Uterus (tissue), 4 donors: ENCODE measurements around the gene PKD1L1. TPM values are rescaled to one million over a fixed set of nuclear protein-coding genes. Genes with fewer than 3 reads are reported as not detected.
"Not testable (repeated sequence)": the region's sequence is repeated elsewhere in the genome, so short reads cannot be mapped to it uniquely, and the experiment has no call there.

Experiments
- DNase-seq, 2 donors: peaks; one replicate each; pipeline ENCODE4 v3.0.0-alpha.2; 2019 to 2020
- H3K27ac ChIP-seq, 2 donors: fragments of 200-600 bp; sonication (generic); 1 replicate in 1 of 2; 2 replicates in 1 of 2; pipeline ENCODE4 v1.5.1; 2016 to 2018
- H3K27me3 ChIP-seq, 2 donors: fragments of 200-600 bp; sonication (generic); one replicate each; pipeline ENCODE4 v1.5.1; 2018 to 2019; ENCODE audit warnings: control low read depth in 1 of 2
- H3K36me3 ChIP-seq, 2 donors: fragments of 200-600 bp; sonication (generic); one replicate each; pipeline ENCODE4 v1.5.1; 2019; ENCODE audit warnings: control low read depth in 1 of 2
- H3K4me1 ChIP-seq, 2 donors: fragments of 200-600 bp; sonication (generic); one replicate each; pipeline ENCODE4 v1.5.1; 2018 to 2019; ENCODE audit warnings: control low read depth in 1 of 2
- H3K4me3 ChIP-seq, 2 donors: fragments of 200-600 bp; sonication (generic); 1 replicate in 1 of 2; 2 replicates in 1 of 2; pipeline ENCODE4 v1.5.1; 2018 to 2019; ENCODE audit warnings: mild to moderate bottlenecking in 1 of 2
- H3K9me3 ChIP-seq, 2 donors: fragments of 200-600 bp; sonication (generic); one replicate each; pipeline ENCODE4 v1.5.1; 2019; ENCODE audit warnings: control low read depth in 1 of 2
- CTCF ChIP-seq, 4 experiments: fragments of 200-600 bp in 2 of 4; fragments of 450-650 bp in 2 of 4; sonication (generic) in 2 of 4; IDR thresholded peaks; one replicate each; pipeline ENCODE4 v1.5.1; 2016 to 2019; ENCODE audit warnings: antibody characterized with exemption in 4 of 4, mild to moderate bottlenecking in 2 of 4, moderate library complexity in 1 of 4
- POLR2A ChIP-seq, 2 donors: fragments of 450-650 bp; IDR thresholded peaks; one replicate each; pipeline ENCODE4 v1.6.1; 2016; ENCODE audit warnings: antibody characterized with exemption in 2 of 2, mild to moderate bottlenecking in 1 of 2, moderate library complexity in 1 of 2
- intact Hi-C: fragments of 100-400 bp; cut with DNase I; formaldehyde crosslinking; loops from one replicate; pipeline ENCODE4 v1.15.1; 2023; ENCODE audit warnings: low total_unique reads
- total RNA-seq, 4 donors: library from RNA; depleted of rRNA in 3 of 4; stranded (reverse); fragments of >200 nt in 3 of 4; gene quantifications; one replicate each; pipeline versions ENCODE4 v1.1.0 to v1.2.4, GENCODE V29; 2014 to 2023
- donor health status: DM: yes; HTN: yes; CAD: no.

PKD1L1 gene
- total RNA-seq, 4 donors from 2014 or later, result under 0.01 to 3.8 (median 0.74) TPM

DNA sequence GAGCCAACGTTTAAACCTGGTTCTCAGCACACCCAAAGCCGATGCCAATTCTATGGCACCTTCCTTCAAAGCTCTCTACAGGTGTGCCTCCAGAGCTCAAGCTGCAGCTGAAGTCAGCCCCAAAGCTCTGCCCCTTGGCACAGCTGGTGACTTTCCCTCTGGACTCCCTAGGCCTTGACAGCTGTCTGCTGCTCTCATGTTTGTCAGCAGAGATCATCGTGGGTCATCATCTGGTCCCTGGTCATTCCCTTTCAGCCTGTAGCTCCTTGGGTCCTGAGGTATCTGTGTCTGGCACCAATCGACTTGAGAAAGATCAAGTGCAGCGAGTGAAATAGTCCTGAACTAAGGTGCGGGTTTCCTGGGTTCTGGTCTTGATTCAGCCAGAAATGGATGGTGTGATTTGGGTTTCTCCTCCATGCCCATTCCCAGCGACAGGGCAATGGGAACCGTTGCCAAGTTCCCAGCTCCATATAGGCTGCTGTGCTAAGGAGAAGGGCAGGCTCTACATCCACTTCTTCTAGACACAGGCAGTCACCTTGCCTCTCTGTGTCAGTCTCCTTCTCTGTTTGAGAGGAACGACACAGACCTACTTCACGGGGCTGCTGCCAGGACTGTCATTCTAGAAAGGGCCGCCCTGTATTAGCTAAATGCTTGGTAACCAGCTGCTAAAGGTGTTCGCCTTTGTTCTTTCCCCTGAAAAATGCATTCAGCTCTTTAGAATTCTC, 3.6 kb downstream of the PKD1L1 start:
- Histone ChIP-seq H3K27ac (no peak overlapping the region), H3K4me1 (no peaks in the 10 kb centered on the region), H3K36me3 (no peaks in the 10 kb centered on the region), H3K27me3 (no peaks in the 10 kb centered on the region), H3K9me3 (no peaks in the 10 kb centered on the region), H3K4me3 (no peak overlapping the region)
- no peak for DNase-seq
- intact Hi-C loops, result loop anchor here (10.0 kb wide), 1 partner anchor 170 kb away; no protein-coding TSS in a partner anchor
- no peak for TF ChIP-seq POLR2A (IDR thresholded peaks at IDR 0.05)
- no peak for TF ChIP-seq CTCF (IDR thresholded peaks at IDR 0.05)

GRCh38 chr7:47943676-47944474, 4.4 kb downstream of the PKD1L1 start:
- Histone ChIP-seq H3K9me3 (no peaks in the 10 kb centered on the region), H3K27me3 (no peaks in the 10 kb centered on the region), H3K4me1 (no peaks in the 10 kb centered on the region), H3K4me3 (no peak overlapping the region), H3K36me3 (no peaks in the 10 kb centered on the region), H3K27ac (peak overlapping the region in 1 of 2 donors; percentile 14)
- DNase-seq, result no peak
- intact Hi-C loops, result loop anchor here (10.0 kb wide), 1 partner anchor 171 kb away; no protein-coding TSS in a partner anchor
- TF ChIP-seq POLR2A (IDR thresholded peaks at IDR 0.05) (no peak), CTCF (IDR thresholded peaks at IDR 0.05) (no peak)

DNA sequence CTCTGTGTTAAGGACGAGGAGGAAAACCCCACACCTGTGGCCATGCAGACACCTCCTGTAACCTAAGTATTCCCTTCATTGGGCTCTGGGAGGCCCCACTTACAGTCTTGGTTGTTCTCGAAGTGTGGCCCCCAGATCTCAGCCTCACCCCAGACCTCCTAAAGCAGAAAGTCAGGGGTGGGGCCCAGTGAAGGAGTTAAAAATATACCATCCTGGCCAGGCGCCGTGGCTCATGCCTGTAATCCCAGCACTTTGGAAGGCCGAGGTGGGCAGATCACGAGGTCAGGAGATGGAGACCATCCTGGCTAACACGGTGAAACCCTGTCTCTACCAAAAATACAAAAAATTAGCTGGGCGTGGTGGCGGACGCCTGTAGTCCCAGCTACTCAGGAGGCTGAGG, 5.6 kb downstream of the PKD1L1 start:
- intact Hi-C loops, result loop anchor here (10.0 kb wide), 1 partner anchor 172 kb away; no protein-coding TSS in a partner anchor
- H3K27ac ChIP-seq, result peak overlapping the region in 1 of 2 donors; percentile 3
- not testable (repeated sequence) for H3K36me3 ChIP-seq, H3K4me3 ChIP-seq, H3K4me1 ChIP-seq, H3K9me3 ChIP-seq, H3K27me3 ChIP-seq, DNase-seq

GRCh38 chr7:47942132-47942531, 6.1 kb downstream of the PKD1L1 start:
- TF ChIP-seq POLR2A (IDR thresholded peaks at IDR 0.05), result no peak
- TF ChIP-seq CTCF (IDR thresholded peaks at IDR 0.05), result no peak
- no peak for DNase-seq
- H3K9me3 ChIP-seq, result no peaks in the 10 kb centered on the region
- no peak overlapping the region for H3K4me3 ChIP-seq
- no peaks in the 10 kb centered on the region for H3K4me1 ChIP-seq
- intact Hi-C loops, result loop anchor here (10.0 kb wide), 1 partner anchor 173 kb away; no protein-coding TSS in a partner anchor
- peak overlapping the region in 1 of 2 donors; percentile 49 for H3K27ac ChIP-seq
- no peaks in the 10 kb centered on the region for H3K36me3 ChIP-seq
- no peaks in the 10 kb centered on the region for H3K27me3 ChIP-seq

GRCh38 chr7:47941136-47941844, 7.0 kb downstream of the PKD1L1 start:
- DNase-seq, result no peak
- no peaks in the 10 kb centered on the region for H3K27me3 ChIP-seq
- no peak overlapping the region for H3K4me3 ChIP-seq
- TF ChIP-seq CTCF (IDR thresholded peaks at IDR 0.05) (no peak), POLR2A (IDR thresholded peaks at IDR 0.05) (no peak)
- H3K36me3 ChIP-seq, result no peaks in the 10 kb centered on the region
- intact Hi-C loops, result loop anchor here (10.0 kb wide), 1 partner anchor 174 kb away; no protein-coding TSS in a partner anchor
- H3K9me3 ChIP-seq, result no peaks in the 10 kb centered on the region
- H3K4me1 ChIP-seq, result no peaks in the 10 kb centered on the region
- H3K27ac ChIP-seq, result peak overlapping the region; percentile 49 to 54
